Cardiac muscle cell (in vitro differentiated cells and primary cell): Measurements from ENCODE around the gene NME5. TPM values are rescaled to one million over a fixed set of nuclear protein-coding genes. Genes with fewer than 3 reads are reported as not detected.

Experiments used
- DNase-seq, 2 donors: peaks; one replicate each; pipeline versions ENCODE4 v3.0.0 to v3.0.0-alpha.2; 2010 to 2017; ENCODE audit warnings: low read depth in 1 of 2, low spot score in 1 of 2
- H3K27ac ChIP-seq: fragments of 200-600 bp; sonication (generic); 2 replicates; pipeline ENCODE4 v1.5.1; 2016
- H3K27me3 ChIP-seq: fragments of 200-600 bp; sonication (generic); 2 replicates; pipeline ENCODE4 v1.6.0; 2016; ENCODE audit warnings: control low read depth
- H3K36me3 ChIP-seq: fragments of 200-600 bp; sonication (generic); 2 replicates; pipeline ENCODE4 v1.5.1; 2016; ENCODE audit warnings: control low read depth
- H3K4me1 ChIP-seq: fragments of 200-600 bp; sonication (generic); 2 replicates; pipeline ENCODE4 v1.8.1; 2017; ENCODE audit warnings: low read depth, mild to moderate bottlenecking, mixed run types
- H3K4me3 ChIP-seq: fragments of 200-600 bp; sonication (generic); 2 replicates; pipeline ENCODE4 v1.5.1; 2016; ENCODE audit warnings: mild to moderate bottlenecking
- H3K9me3 ChIP-seq: fragments of 200-600 bp; sonication (generic); 2 replicates; pipeline ENCODE4 v1.5.1; 2017; ENCODE audit warnings: low read depth, mild to moderate bottlenecking, control low read depth
- CTCF ChIP-seq: IDR thresholded peaks from 2 replicates; pipeline ENCODE4 v1.5.1; 2012; ENCODE audit warnings: low read depth, mild to moderate bottlenecking, low read length
- polyA plus RNA-seq: library from polyadenylated mRNA; unstranded; fragments of >200 nt; fragmentation: Nextera tagmentation; extraction: Ambion mirVana; gene quantifications from 2 replicates; pipeline ENCODE4 v1.2.1, GENCODE V29; 2016
- total RNA-seq: library from RNA; depleted of rRNA; stranded (reverse); fragments of >200 nt; gene quantifications from 2 replicates; pipeline ENCODE4 v1.2.3, GENCODE V29; 2016

The NME5 gene
- total and polyA plus RNA-seq, 2 experiments from 2014 or later, result 4.1 to 10.4 TPM

- H3K9me3 ChIP-seq, result no peaks in the 10 kb centered on the region
- no peaks in the 10 kb centered on the region for H3K27me3 ChIP-seq
- DNase-seq, result no peak
- H3K27ac ChIP-seq, result no peak overlapping the region
- H3K4me1 ChIP-seq, result no peaks in the 10 kb centered on the region
- no peak for TF ChIP-seq CTCF
- H3K36me3 ChIP-seq, result no peaks in the 10 kb centered on the region
- no peak overlapping the region for H3K4me3 ChIP-seq
These were observed 36.5 kb downstream of the NME5 start for GRCh38 chr5:138102454-138103318.

GRCh38 chr5:138096997-138097828 is 42.0 kb downstream of the NME5 start:
- no peak for TF ChIP-seq CTCF
- no peak overlapping the region for H3K4me3 ChIP-seq
- no peaks in the 10 kb centered on the region for H3K36me3 ChIP-seq
- no peak overlapping the region for H3K27ac ChIP-seq
- H3K27me3 ChIP-seq, result no peaks in the 10 kb centered on the region
- DNase-seq, result no peak
- H3K4me1 ChIP-seq, result no peaks in the 10 kb centered on the region
- no peaks in the 10 kb centered on the region for H3K9me3 ChIP-seq

GRCh38 chr5:138096363-138096762 is 42.9 kb downstream of the NME5 start:
- no peak overlapping the region for H3K27ac ChIP-seq
- no peak for DNase-seq
- H3K4me1 ChIP-seq, result no peaks in the 10 kb centered on the region
- H3K27me3 ChIP-seq, result no peaks in the 10 kb centered on the region
- H3K4me3 ChIP-seq, result no peak overlapping the region
- H3K36me3 ChIP-seq, result no peaks in the 10 kb centered on the region
- H3K9me3 ChIP-seq, result no peaks in the 10 kb centered on the region
- no peak for TF ChIP-seq CTCF

GRCh38 chr5:138095100-138095907 is 43.9 kb downstream of the NME5 start:
- Histone ChIP-seq H3K27me3 (no peaks in the 10 kb centered on the region), H3K4me3 (no peak overlapping the region), H3K9me3 (no peaks in the 10 kb centered on the region), H3K27ac (no peak overlapping the region), H3K4me1 (no peaks in the 10 kb centered on the region), H3K36me3 (no peaks in the 10 kb centered on the region)
- no peak for DNase-seq
- TF ChIP-seq CTCF, result no peak

GRCh38 chr5:138093036-138093435 is 46.2 kb downstream of the NME5 start:
- Histone ChIP-seq H3K4me1 (no peaks in the 10 kb centered on the region), H3K36me3 (no peaks in the 10 kb centered on the region), H3K4me3 (no peak overlapping the region), H3K27ac (no peak overlapping the region), H3K9me3 (no peaks in the 10 kb centered on the region), H3K27me3 (no peaks in the 10 kb centered on the region)
- no peak for TF ChIP-seq CTCF
- DNase-seq, result no peak
